Measurements from ENCODE around the gene APOL3. TPM values are rescaled to one million over a fixed set of nuclear protein-coding genes. Genes with fewer than 3 reads are reported as not detected.
"Not testable (repeated sequence)": the region's sequence is repeated elsewhere in the genome, so short reads cannot be mapped to it uniquely, and the experiment has no call there.

Gene APOL3
- total RNA-seq, 1 experiment from 2014 or later, result 3.2 TPM

GRCh38 chr22:36143066-36143815 is 17.3 kb downstream of the APOL3 start:
- no peaks in the 10 kb centered on the region for H3K27me3 ChIP-seq (ENCODE audit: control insufficient read depth, insufficient read depth, low read length)
- no peak for ATAC-seq
- no TSS peak for BruUV-seq (replicated peaks)
- H3K36me3 ChIP-seq (ENCODE audit: control insufficient read depth, insufficient read depth, low read length), result no peaks in the 10 kb centered on the region
- no peaks in the 10 kb centered on the region for H3K9me3 ChIP-seq (ENCODE audit: control insufficient read depth, insufficient read depth, low read depth, low read length)
- DNase-seq (ENCODE audit: low read depth, low spot score), result no peak
- no peaks in the 10 kb centered on the region for H3K4me1 ChIP-seq (ENCODE audit: control insufficient read depth, insufficient read depth, low read length)
- intact Hi-C loops (cut with micrococcal nuclease; ENCODE audit: unreplicated experiment), result no loop called here
- no peak overlapping the region for H3K4me3 ChIP-seq (ENCODE audit: low read depth in 2 of 2, low read length in 2 of 2)
- in situ Hi-C loops (cut with HindIII; ENCODE audit: low pct_unique_long_range_greater_than_20kb, low sequenced_read_pairs), result no loop called here
- no peak overlapping the region for H3K27ac ChIP-seq (ENCODE audit: low read length)
- TF ChIP-seq REST (IDR thresholded peaks at IDR 0.05; ENCODE audit: insufficient read depth in 1 of 2, low read depth in 2 of 2, low read length in 1 of 2), result no peak
- TF ChIP-seq POLR2AphosphoS5 (IDR thresholded peaks at IDR 0.05; ENCODE audit: low read depth, low read length), result no peak
- TF ChIP-seq TCF7L2 (IDR thresholded peaks at IDR 0.05; ENCODE audit: low read depth, low read length), result no peak
- no peak for TF ChIP-seq SIN3A (IDR thresholded peaks at IDR 0.05; ENCODE audit: borderline replicate concordance, insufficient read depth, low read depth, low read length)
- no peak for TF ChIP-seq CTCF (IDR thresholded peaks at IDR 0.05)
- CTCF ChIA-PET, result interaction anchor here (0.6 kb wide), 1 partner anchor 12 kb away, joined by 4 read pairs; no protein-coding TSS in a partner anchor
- POLR2A ChIA-PET, result no interaction called here

- Histone ChIP-seq H3K36me3 (ENCODE audit: control insufficient read depth, insufficient read depth, low read length) (no peaks in the 10 kb centered on the region), H3K27ac (ENCODE audit: low read length) (no peak overlapping the region), H3K27me3 (ENCODE audit: control insufficient read depth, insufficient read depth, low read length) (no peaks in the 10 kb centered on the region), H3K9me3 (ENCODE audit: control insufficient read depth, insufficient read depth, low read depth, low read length) (no peaks in the 10 kb centered on the region), H3K4me1 (ENCODE audit: control insufficient read depth, insufficient read depth, low read length) (no peaks in the 10 kb centered on the region), H3K4me3 (ENCODE audit: low read depth in 2 of 2, low read length in 2 of 2) (no peak overlapping the region)
- no peak for TF ChIP-seq CTCF (IDR thresholded peaks at IDR 0.05)
- TF ChIP-seq SIN3A (IDR thresholded peaks at IDR 0.05; ENCODE audit: borderline replicate concordance, insufficient read depth, low read depth, low read length), result no peak
- TF ChIP-seq TCF7L2 (IDR thresholded peaks at IDR 0.05; ENCODE audit: low read depth, low read length), result no peak
- TF ChIP-seq POLR2AphosphoS5 (IDR thresholded peaks at IDR 0.05; ENCODE audit: low read depth, low read length), result no peak
- no peak for TF ChIP-seq REST (IDR thresholded peaks at IDR 0.05; ENCODE audit: insufficient read depth in 1 of 2, low read depth in 2 of 2, low read length in 1 of 2)
- no TSS peak for BruUV-seq (replicated peaks)
- POLR2A ChIA-PET, result no interaction called here
- in situ Hi-C loops (cut with HindIII; ENCODE audit: low pct_unique_long_range_greater_than_20kb, low sequenced_read_pairs) (no loop called here), intact Hi-C loops (cut with micrococcal nuclease; ENCODE audit: unreplicated experiment) (no loop called here)
- DNase-seq (ENCODE audit: low read depth, low spot score) (no peak), ATAC-seq (no peak)
- CTCF ChIA-PET, result interaction anchor here (1.2 kb wide), 1 partner anchor 37 kb away, joined by 4 read pairs; no protein-coding TSS in a partner anchor
Measured at GRCh38 chr22:36141481-36141880, 19.1 kb downstream of the APOL3 start.

DNA sequence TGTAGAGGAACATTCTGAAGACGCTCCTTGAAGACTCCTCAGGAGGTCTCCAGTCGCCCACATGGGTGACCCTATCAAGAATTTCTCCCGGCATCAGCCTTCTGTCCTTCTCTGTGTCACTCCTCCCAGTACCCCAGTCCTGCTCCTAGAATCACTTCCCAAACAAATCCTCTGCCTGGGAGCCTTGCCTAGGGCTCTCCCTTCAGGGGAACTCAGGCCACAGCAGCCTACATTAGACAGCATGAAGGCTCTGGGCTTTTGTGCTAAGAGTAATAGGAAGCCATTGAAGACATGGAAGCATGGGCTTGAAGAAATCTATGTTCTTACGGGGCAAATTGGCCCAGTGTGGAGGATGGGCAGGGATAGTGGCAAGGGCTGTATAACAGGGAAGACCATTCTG is 21.8 kb downstream of the APOL3 start:
- DNase-seq (ENCODE audit: low read depth, low spot score); H3K27ac ChIP-seq (ENCODE audit: low read length); H3K27me3 ChIP-seq (ENCODE audit: control insufficient read depth, insufficient read depth, low read length); H3K4me3 ChIP-seq (ENCODE audit: low read depth in 2 of 2, low read length in 2 of 2); POLR2A ChIA-PET; CTCF ChIA-PET; H3K9me3 ChIP-seq (ENCODE audit: control insufficient read depth, insufficient read depth, low read depth, low read length); ATAC-seq; intact Hi-C loops (cut with micrococcal nuclease; ENCODE audit: unreplicated experiment); H3K36me3 ChIP-seq (ENCODE audit: control insufficient read depth, insufficient read depth, low read length); H3K4me1 ChIP-seq (ENCODE audit: control insufficient read depth, insufficient read depth, low read length); in situ Hi-C loops (cut with HindIII; ENCODE audit: low pct_unique_long_range_greater_than_20kb, low sequenced_read_pairs); BruUV-seq (replicated peaks): not testable (repeated sequence)
